Mucosa of descending colon (tissue), 3 donors: Measurements from ENCODE around the gene MARCHF2. TPM values are rescaled to one million over a fixed set of nuclear protein-coding genes. Genes with fewer than 3 reads are reported as not detected.

Source experiments
- ATAC-seq: fragments of 200-7000 bp; cut with Tn5 transposase; one replicate; pipeline ENCODE4 v1.9.1; 2020; ENCODE audit warnings: mild to moderate bottlenecking, moderate library complexity
- DNase-seq, 3 donors: peaks; one replicate each; pipeline ENCODE4 v3.0.0-alpha.2; 2020
- H3K36me3 ChIP-seq: fragments of 200-600 bp; one replicate; pipeline ENCODE4 v1.8.0; 2021; ENCODE audit warnings: low read depth, mild to moderate bottlenecking
- H3K4me1 ChIP-seq: fragments of 200-600 bp; one replicate; pipeline ENCODE4 v1.8.0; 2021; ENCODE audit warnings: low read depth, mild to moderate bottlenecking
- H3K4me3 ChIP-seq: fragments of 200-600 bp; one replicate; pipeline ENCODE4 v1.8.0; 2021; ENCODE audit warnings: mild to moderate bottlenecking
- H3K9me3 ChIP-seq: fragments of 200-600 bp; one replicate; pipeline ENCODE4 v1.8.0; 2021; ENCODE audit warnings: mild to moderate bottlenecking
- CTCF ChIP-seq: fragments of 200-600 bp; IDR thresholded peaks from one replicate; pipeline ENCODE4 v1.8.0; 2022; ENCODE audit warnings: antibody characterized with exemption, mild to moderate bottlenecking
- intact Hi-C, 2 donors: fragments of 100-400 bp; cut with DNase I in 1 of 2; cut with micrococcal nuclease in 1 of 2; formaldehyde crosslinking; loops; one replicate each; pipeline versions ENCODE4 v1.11.0 to v1.11.1; 2022; cut with DNase I, micrococcal nuclease
- total RNA-seq, 3 donors: library from RNA; stranded (reverse); fragmentation: NEBNext Ultra II Directional in 2 of 3; extraction: Animal tissue kit (Norgen Biotek cat#: 25700) in 2 of 3; gene quantifications; one replicate each; pipeline versions ENCODE4 v1.2.1 to v1.2.4, GENCODE V29; 2021 to 2023
- donor health status: DM: no; HTN: no; CAD: no; lungs with moderate emphysema.
- donor health status: DM: no; HTN: no; CAD: no.
- donor health status: DM: no; HTN: yes; CAD: no.

The MARCHF2 gene
- total RNA-seq, 3 donors from 2014 or later, result 27.2 to 62.0 (median 33.8) TPM

- DNase-seq, result no peak
- Histone ChIP-seq H3K36me3 (peaks cover 11% of the 10 kb centered on the region), H3K4me3 (no peak overlapping the region), H3K9me3 (no peaks in the 10 kb centered on the region), H3K4me1 (no peaks in the 10 kb centered on the region)
- ATAC-seq, result no peak
- no peak for TF ChIP-seq CTCF
- intact Hi-C loops, result no loop called here
Observed at GRCh38 chr19:8469613-8470368, 56.7 kb downstream of the MARCHF2 start.

GRCh38 chr19:8473648-8474476 lies 60.8 kb downstream of the MARCHF2 start:
- H3K4me1 ChIP-seq, result no peaks in the 10 kb centered on the region
- H3K36me3 ChIP-seq, result peaks cover 11% of the 10 kb centered on the region
- no peak for TF ChIP-seq CTCF
- H3K9me3 ChIP-seq, result no peaks in the 10 kb centered on the region
- no peak overlapping the region for H3K4me3 ChIP-seq
- no peak for ATAC-seq
- intact Hi-C loops, result no loop called here
- no peak for DNase-seq

GRCh38 chr19:8475005-8475404 lies 61.9 kb downstream of the MARCHF2 start:
- intact Hi-C loops, result no loop called here
- no peak for DNase-seq

GRCh38 chr19:8476524-8476923 lies 63.4 kb downstream of the MARCHF2 start:
- no peak for DNase-seq
- Histone ChIP-seq H3K4me3 (no peak overlapping the region), H3K36me3 (peaks cover 5% of the 10 kb centered on the region), H3K9me3 (no peaks in the 10 kb centered on the region), H3K4me1 (no peaks in the 10 kb centered on the region)
- no peak for ATAC-seq
- intact Hi-C loops, result no loop called here
- TF ChIP-seq CTCF, result no peak

More at GRCh38 chr19:8475005-8475404, 61.9 kb downstream of the MARCHF2 start:
- H3K4me1 ChIP-seq, result no peaks in the 10 kb centered on the region
- no peak for TF ChIP-seq CTCF
- H3K9me3 ChIP-seq, result no peaks in the 10 kb centered on the region
- H3K36me3 ChIP-seq, result peaks cover 5% of the 10 kb centered on the region
- H3K4me3 ChIP-seq, result no peak overlapping the region
- no peak for ATAC-seq

GRCh38 chr19:8477889-8478288 lies 64.8 kb downstream of the MARCHF2 start:
- Histone ChIP-seq H3K9me3 (no peaks in the 10 kb centered on the region), H3K4me3 (no peak overlapping the region), H3K4me1 (no peaks in the 10 kb centered on the region), H3K36me3 (peaks cover 5% of the 10 kb centered on the region)
- ATAC-seq, result no peak
- DNase-seq, result no peak
- no peak for TF ChIP-seq CTCF
- intact Hi-C loops, result no loop called here
